GM18517 (cell line): ENCODE data around the gene KDM1B.

Source experiments
- ATAC-seq: cut with Tn5 transposase; IDR thresholded peaks from one replicate; pipeline ENCODE4 v1.9.1; 2021; ENCODE audit warnings: mild to moderate bottlenecking, moderate library complexity; ENCODE audit not compliant: unreplicated experiment

The KDM1B gene

DNA sequence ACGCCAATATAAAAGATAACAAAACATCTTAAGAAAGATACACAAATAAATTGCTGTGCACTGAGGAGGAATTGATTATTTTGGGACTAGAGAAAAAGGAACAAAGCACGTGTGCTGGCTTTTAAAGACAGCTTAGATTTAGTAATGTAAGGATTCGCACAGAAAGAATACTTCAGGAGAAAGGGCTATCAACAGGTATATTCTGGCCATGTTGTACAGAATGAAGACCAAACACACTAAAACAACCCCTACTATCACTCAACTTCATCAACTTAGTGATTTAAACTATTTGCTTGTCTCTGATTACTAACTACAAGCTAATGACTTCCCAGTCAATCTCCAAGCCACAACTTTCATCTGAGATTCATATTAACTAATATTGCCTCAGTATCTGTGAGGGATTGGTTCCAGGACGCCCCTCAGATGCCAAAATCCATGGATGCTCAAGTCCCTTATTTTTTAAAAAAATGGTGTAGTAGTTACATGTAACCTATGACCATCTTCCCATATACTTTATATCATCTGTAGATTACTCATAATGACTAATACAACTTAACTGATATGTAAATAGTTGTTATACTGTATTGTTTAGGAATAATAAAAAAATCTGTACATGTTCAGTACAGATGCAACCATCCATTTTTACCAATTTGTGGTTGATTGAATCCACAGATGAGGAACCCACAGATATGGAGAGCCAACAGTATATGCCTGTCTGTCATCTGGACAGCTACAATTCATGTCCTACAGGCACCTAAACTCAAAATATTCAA lies 104.6 kb downstream of the KDM1B start:
- no peak for ATAC-seq

DNA sequence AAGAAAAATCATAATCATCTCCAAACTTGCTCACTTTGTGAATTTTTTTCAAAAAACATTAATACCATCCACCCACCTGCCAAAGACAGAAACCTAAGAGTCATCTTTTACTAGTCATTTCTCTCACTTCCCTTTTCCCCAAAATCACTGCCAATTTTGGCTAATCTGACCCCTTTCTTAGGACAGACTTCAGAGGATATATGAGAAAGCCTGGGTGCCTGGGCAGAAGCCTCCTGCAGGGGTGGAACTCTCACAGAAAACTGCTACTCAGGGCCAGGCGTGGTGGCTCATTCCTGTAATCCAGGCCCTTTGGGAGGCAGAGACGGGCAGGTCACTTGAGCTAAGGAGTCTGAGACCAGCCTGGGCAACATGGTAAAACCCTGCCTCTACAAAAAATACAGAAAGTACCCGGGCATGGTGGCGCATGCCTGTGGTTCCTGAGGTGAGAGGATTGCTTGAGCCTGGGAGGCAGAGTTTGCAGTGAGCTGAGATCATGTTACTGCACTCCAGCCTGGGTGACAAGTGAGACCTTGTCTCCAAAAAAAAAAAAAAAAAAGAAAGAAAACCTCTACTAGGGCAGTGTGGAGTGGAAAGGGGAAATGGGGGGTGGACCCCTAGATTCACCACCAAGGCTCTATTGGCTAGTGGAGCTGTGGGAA lies 105.4 kb downstream of the KDM1B start:
- ATAC-seq = peak; percentile 50

DNA sequence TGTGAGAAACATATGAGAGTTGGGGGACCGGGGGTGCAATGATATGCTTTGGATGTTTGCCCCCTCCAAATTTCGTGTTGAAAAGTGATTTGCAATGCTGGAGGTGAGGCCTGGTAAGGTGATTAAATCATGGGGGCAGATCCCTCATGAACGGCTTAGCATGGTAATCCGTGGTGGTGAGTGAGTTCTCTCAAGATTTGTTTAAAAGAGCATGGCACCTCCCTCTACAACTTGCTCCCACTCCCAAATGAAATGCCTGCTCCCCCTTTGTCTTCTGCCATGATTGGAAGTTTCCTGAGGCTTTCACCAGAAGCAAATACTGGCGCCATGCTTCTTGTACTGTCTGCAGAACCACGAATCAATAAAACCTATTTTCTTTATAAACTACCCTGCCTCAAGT lies 106.7 kb downstream of the KDM1B start:
- ATAC-seq = no peak

DNA sequence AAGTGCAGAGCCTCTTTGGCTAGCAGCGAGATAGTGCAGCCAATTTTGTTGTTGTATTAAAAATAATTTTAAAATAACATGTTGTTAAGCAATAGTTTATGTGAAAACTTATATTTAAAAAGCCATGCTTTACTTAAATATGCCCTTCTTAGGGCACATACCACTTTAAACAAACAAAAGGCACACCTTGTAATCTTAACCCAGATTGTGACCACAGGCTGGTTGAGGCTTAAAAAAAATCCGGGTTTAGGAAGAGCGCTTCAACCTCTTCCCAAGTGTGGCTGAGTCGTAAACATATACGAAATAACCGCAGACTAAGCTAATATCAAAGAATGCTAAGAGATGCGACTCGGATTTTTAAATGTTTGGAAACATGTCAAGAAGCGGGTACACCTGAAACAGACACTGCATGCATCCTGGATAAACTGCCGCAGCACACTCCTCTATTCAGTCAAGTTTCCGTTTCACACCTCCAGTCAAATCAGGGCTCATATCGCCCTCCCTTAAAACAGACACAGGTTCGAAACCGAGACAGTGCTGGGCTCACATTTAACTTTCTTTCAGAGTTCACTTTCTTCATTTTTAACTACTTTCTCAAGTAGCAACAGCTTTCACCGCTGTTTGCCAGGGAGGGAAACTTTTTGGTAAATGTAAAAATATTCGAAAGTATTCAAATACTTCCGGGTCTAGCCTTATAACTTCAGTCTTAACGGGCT lies 107.6 kb downstream of the KDM1B start:
- peak; percentile 75 for ATAC-seq

DNA sequence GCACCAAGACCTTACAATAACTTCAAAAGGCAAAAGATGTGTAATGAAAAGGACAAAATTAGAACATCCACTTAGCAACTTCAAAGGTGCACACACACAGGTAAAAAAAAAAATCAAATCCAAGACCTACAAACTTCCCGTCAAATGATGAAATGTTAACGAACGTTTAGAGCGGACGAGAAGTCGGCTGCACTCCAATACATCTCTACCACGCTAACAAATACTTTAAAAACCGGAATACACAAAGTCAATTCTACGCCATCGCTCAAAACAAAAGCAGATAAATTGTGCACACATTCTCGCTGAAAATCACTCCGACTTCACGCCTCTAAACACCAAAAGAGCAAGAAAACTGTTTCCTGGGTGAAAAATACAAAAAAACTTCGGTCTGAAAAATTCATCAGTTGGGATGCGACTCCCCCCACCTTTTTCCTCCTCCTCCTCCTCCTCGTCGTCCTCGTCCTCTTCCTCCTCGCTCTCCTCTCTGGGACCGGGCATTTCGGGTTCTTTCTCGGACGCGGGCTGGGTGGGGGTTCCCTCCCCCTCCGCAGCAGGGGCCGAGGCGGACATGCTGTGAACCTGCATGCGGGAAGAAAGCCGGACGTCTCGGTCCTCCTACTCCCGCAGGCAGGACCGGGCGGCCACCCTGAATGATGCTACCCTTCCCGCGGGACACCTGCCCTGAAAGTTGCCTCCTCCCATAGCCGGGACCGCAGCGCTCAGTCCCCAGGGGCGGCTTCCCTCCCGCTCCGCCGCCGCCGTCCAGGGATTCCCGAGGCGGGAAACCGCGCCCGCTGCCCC lies 108.4 kb downstream of the KDM1B start:
- no peak for ATAC-seq

DNA sequence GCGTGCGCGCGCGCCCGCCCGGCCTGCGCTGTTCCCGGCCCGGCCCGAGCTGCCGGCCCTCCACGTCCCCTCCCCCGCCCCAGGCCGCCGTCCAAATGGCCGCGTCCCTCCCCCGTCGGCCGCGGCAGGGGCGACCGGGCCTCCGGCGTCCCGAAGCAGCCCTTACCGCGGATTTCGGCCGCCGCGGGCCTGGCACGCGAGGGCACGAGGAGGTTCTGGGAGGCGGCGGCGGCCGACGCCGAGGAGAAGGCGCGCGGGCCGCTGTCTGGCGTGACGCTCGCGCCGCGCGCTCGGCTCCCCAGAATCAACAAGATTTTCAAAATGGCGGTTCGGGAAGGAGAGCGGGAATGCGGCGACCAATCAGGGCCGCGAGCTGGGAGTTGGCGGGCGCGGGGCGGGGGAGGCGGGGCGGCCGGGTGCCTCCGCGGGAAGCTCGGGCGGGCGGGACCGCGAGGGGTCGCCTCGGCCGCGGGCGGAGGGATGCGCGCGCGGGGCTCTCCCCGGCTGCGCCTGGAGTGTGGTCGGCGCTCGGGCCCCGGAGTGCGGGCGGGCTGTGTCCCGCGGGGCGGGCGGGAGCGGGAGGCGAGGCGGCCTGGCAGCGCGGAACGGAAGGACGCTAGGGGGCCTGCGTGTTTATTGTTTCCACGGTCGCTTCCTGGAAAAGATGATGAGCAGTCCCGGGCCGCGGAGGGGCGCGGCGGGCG lies 109.1 kb downstream of the KDM1B start, which contains the start of gene DEK:
Gene DEK (minus strand): TSS at position 312 of the 704 bp plus-strand sequence. CDS start 543 bp downstream, outside the sequence.
- peak; percentile 29 for ATAC-seq

DNA sequence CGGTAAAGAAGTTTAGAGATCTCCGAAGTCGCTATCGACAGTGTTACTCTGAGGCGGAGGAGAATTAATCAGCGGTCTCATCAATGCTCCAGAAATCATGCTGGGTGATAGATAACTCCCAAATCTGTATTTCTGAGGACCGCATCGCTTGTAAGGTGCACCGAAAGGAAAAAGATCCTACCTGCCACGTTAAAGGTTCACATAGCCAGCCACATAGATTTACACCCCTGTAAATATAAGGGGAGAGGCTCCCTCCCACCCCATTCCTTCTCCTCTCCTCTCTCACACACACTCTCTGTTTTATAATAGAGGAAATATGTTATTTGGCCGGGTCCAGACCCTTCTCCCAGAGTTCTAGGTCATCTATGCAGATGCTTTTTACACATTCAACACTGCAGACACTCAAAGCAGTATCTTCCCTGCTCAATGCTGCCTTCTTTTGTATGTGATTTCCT lies 109.7 kb downstream of the KDM1B start:
- no peak for ATAC-seq

DNA sequence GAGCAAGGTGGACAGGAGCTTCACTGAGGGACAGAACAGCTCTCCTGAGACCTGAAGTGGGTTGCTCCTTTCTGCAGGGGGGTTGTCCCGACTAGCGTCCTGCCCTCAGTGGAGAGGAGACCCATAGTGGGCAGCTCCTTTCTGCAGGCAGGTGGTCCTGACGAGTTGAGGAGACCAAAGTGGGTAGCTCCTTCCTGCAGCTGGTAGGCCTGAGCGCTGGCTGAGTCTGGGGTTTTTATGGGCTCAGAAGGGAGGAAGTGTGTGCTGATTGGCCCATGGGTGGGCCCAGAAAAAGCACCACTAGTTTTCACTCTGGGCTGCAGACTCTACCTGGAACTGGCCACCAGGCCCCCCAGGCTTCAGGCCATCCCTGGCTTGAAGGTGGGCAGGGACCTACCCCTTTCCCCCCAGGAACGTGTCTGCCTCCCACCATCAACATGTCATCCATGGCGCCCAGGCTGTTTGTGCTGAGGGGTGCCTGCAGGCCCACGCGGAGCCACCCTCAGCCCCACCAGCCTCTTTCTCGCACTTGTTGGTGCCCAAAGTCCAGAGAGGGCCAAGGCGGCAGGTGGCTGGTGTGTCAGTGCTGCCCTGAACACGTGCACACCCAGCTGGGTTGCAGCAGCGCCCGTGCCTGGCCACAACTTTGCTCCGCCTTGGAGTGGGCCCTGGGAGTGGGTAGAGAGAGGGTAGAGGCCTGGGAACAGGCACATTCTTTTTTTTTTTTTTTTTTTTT lies 110.7 kb downstream of the KDM1B start:
- ATAC-seq = no peak

DNA sequence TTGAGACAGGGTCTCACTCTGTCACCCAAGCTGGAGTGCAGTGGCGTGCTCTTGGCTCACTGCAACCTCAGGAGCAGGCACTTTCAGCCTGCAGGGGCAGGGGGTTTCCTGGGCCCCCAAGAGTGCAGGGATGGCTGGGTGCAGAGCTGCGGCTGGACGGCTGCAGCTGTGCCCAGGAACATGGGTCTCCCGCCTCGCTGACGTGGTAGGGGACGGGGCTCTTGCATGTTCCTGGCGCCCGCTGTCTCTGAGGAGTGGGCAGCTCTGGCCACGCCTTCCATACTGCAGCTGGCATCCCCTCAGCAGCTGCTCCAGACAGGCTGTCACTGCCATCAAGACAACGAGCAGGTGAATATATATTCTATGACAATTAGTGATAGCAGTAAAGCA lies 111.3 kb downstream of the KDM1B start:
- no peak for ATAC-seq

DNA sequence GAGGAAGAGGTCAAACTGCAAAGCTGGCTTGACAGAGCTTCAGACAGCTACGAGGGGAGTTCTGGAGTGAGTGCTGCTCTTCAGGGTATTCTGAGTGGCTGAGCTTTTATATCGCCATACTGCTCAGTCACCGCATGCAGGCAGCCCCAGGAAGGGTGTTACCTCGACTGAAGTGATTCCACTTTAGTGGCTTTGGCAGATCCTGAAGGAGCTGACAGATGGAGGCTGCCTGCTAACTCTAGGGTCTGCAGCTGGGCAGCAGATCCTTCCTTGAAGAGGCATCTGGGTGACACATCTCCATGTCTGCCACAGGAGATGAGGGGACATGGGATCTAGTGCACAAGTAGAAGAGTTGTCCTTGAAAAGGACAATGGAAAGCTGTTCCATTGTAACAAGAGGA lies 112.8 kb downstream of the KDM1B start:
- ATAC-seq = no peak

DNA sequence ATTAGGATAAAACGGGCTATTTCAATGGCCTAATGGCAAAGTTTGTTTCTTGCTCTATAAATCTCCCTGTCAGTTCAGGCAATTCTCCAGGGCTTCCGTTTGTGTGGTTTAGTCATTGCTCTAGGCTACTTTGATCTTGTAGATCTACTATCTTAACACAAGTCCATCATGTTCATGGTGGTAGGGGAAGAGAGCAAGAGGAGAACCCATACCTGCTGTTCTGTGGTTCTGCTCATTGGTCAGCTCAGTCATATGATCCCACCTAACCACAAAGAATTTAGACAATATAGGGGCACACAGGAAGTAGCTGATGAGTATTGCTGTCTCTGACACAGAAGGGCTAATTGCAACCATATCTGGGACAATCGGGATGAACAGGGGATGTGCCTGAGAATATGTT lies 114.0 kb downstream of the KDM1B start:
- peak; percentile 51 for ATAC-seq

DNA sequence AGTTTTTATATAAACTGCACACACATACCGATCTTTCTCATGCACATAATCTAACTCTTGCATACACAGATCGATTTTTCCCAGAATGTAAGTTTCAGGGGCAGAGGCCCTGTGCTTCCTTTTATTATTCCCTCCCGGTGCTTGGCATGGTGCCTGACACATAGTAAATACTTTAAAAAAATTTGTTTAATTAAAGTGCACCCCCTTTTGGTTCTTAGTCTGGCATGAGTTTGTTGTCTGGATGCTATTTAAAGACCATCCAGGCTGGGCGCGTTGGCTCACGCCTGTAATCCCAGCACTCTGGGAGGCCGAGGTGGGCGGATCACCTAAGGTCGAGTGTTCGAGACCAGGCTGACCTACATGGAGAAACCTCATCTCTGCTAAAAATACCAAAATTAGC lies 114.5 kb downstream of the KDM1B start:
- ATAC-seq = no peak

DNA sequence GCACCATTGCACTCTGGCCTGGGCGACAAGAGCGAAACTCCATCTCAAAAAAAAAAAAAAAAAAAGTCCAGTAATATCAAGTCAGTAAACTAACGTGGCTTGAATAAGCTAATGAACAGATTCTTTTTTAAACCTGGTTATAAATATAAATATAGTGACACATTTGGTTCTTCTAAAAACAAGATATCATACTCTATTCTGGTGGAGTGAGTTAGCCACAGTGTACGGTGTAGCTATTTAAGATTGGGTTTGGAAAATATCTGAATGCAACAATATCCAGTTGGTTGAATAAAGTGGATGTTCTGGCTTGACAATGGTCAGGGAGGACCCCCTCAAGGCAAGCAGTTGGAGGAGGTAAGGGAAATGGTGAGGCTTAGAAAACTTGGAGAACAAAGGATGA lies 115.0 kb downstream of the KDM1B start:
- no peak for ATAC-seq
